PFSK-1 (cell line): Measurements from ENCODE around the gene SMC3. TPM values are rescaled to one million over a fixed set of nuclear protein-coding genes. Genes with fewer than 3 reads are reported as not detected.
A peak's percentile ranks its signal among the peaks of the same experiment; 100 is the strongest.

Source experiments
- FOXP2 ChIP-seq: optimal IDR thresholded peaks from 2 replicates; pipeline ENCODE3; 2011; ENCODE audit warnings: borderline replicate concordance, control low read depth, inconsistent platforms; ENCODE audit not compliant: insufficient read depth; ENCODE audit errors: extremely low read length, extremely low read depth
- POLR2AphosphoS5 ChIP-seq: IDR thresholded peaks from 2 replicates; pipeline ENCODE4 v1.6.1; 2012; ENCODE audit warnings: low read depth, mild to moderate bottlenecking, control low read depth, low read length, moderate library complexity
- SIN3A ChIP-seq: IDR thresholded peaks from 2 replicates; pipeline ENCODE4 v1.6.1; 2012; ENCODE audit warnings: mild to moderate bottlenecking, low read length, moderate library complexity, borderline replicate concordance; ENCODE audit not compliant: insufficient read depth
- TAF1 ChIP-seq: IDR thresholded peaks from 2 replicates; pipeline ENCODE4 v1.6.1; 2012; ENCODE audit warnings: low read length, control low read depth, borderline replicate concordance; ENCODE audit not compliant: insufficient read depth
- polyA plus RNA-seq: library from polyadenylated mRNA; unstranded; fragments of >200 nt; gene quantifications from one replicate; pipeline ENCODE4 v1.2.1, GENCODE V29; 2012; ENCODE audit warnings: low read depth, missing spikeins; ENCODE audit not compliant: insufficient read length
- TF ChIP-seq, protein P1 (sequence below), 2 experiments: IDR thresholded peaks; 2 replicates each; pipeline versions ENCODE4 v1.6.1 to v1.8.0; 2011 to 2012; ENCODE audit warnings: low read depth in 2 of 2, low read length in 2 of 2, control low read depth in 1 of 2, inconsistent platforms in 1 of 2, mild to moderate bottlenecking in 1 of 2, moderate library complexity in 1 of 2; ENCODE audit not compliant: insufficient read depth in 1 of 2

Gene SMC3
- polyA plus RNA-seq, result 19.1 TPM

DNA sequence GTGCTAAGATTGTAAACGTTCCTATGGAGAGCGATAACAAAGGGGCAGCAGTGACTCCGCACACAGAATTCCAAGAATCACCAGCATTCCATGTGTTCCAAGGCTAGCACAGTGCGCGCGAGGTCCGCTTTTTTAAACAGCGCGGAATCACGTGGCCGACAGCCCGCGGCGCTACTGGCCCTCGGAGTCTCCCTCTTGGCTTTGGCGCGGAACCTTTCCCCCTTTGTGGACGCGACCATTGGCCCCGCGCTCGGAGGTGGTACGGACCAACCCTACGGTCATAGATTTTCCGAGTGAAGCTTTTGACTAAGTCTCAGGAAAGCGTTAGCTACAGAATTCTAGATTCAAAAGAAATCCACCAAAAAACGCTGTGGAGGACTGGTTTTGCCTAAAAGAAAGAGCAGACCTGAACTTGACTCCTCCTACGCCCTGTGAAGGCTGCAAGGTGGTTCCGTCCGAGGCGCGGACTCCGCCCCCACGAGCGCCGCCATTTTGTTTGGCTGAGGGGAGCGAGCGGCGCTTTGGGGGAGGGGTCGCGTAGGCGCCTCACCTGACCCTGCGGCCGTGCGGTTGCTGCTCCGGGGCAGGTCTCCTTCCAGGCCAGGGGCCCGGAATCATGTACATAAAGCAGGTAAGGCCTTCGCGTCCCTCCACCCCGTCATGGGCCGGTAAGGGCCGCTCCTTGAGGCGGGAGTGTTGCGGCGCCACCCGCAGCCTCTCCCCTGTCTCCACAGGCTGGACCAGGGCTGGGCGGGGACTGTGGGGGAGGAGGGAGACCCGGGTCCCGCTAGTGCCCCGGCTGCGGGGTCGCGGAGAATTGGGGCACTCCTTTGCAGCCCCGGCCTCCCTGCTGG, at the start of gene SMC3:
TSS of gene SMC3 (plus strand) at position 495 of the 854 bp plus-strand sequence. CDS start at position 617, 122 bp downstream.
- TF ChIP-seq SIN3A (peak; percentile 91; the same call in 1 of the 2 replicates), POLR2AphosphoS5 (peak; percentile 84), FOXP2 (peak; percentile 13), TAF1 (peak; percentile 46; the same call in 1 of the 2 replicates)
- TF ChIP-seq, protein P1, sequence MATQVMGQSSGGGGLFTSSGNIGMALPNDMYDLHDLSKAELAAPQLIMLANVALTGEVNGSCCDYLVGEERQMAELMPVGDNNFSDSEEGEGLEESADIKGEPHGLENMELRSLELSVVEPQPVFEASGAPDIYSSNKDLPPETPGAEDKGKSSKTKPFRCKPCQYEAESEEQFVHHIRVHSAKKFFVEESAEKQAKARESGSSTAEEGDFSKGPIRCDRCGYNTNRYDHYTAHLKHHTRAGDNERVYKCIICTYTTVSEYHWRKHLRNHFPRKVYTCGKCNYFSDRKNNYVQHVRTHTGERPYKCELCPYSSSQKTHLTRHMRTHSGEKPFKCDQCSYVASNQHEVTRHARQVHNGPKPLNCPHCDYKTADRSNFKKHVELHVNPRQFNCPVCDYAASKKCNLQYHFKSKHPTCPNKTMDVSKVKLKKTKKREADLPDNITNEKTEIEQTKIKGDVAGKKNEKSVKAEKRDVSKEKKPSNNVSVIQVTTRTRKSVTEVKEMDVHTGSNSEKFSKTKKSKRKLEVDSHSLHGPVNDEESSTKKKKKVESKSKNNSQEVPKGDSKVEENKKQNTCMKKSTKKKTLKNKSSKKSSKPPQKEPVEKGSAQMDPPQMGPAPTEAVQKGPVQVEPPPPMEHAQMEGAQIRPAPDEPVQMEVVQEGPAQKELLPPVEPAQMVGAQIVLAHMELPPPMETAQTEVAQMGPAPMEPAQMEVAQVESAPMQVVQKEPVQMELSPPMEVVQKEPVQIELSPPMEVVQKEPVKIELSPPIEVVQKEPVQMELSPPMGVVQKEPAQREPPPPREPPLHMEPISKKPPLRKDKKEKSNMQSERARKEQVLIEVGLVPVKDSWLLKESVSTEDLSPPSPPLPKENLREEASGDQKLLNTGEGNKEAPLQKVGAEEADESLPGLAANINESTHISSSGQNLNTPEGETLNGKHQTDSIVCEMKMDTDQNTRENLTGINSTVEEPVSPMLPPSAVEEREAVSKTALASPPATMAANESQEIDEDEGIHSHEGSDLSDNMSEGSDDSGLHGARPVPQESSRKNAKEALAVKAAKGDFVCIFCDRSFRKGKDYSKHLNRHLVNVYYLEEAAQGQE (IDR thresholded peaks at IDR 0.05; ENCODE audit: insufficient read depth in 1 of 2, low read depth in 2 of 2, low read length in 2 of 2), result 0 out of 4 replicates have a peak, but pooled peaks of 1 of the 2 experiments have one; percentile 61

DNA sequence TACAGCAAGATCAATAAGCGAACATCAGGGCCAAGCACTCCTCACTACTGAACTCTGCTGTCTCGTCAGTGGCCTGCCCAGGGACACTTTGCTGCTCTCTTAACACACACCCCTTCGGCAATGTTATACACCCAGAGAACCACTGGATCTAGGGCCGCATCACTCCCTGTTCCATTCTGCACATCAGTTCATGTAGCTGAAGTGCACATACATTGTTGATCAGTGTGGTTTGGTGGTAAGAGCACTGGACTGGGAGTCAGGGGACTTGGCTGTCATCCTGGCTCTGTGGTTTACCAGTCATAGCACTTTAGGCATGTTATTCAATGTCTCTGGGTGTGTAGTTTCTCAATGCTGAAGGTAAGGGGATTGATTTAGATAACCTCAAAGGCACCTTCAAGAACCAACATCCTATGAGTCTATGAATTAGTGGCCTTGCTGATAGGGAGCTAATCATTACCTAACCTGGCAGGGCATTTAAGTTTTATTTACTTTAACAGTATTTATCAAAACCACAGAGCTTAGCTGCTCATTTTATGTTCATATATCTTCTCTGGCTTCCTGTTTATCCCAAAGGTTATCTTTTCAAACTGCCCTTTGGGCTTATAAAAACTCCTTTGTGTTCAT, 45.0 kb upstream of the SMC3 start:
- TF ChIP-seq POLR2AphosphoS5 (no peak), FOXP2 (no peak), SIN3A (no peak), TAF1 (no peak)
- TF ChIP-seq, protein P1 (IDR thresholded peaks at IDR 0.05; ENCODE audit: insufficient read depth in 1 of 2, low read depth in 2 of 2, low read length in 2 of 2), result no peak

DNA sequence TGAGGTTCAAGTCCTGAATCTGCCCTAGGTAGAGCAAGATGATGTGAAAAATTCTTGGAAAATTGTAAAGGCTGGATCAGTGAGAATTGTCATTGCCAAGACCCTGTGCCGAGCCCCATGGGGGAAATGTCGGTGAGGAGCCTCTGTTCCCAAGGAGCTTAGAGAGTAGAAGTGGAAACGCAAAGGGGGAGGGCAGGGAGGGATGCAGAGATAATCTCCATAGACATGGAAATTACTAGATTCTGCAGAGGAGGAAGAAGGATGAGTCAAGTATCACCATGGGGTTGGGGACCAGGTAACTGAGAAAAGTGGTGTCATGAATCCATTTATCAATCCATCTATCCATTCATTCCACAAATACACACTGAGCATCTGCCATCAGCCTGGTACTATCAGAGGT, 43.8 kb upstream of the SMC3 start:
- TF ChIP-seq FOXP2 (no peak), SIN3A (no peak), TAF1 (no peak), POLR2AphosphoS5 (no peak)
- TF ChIP-seq, protein P1 (IDR thresholded peaks at IDR 0.05; ENCODE audit: insufficient read depth in 1 of 2, low read depth in 2 of 2, low read length in 2 of 2), result no peak

DNA sequence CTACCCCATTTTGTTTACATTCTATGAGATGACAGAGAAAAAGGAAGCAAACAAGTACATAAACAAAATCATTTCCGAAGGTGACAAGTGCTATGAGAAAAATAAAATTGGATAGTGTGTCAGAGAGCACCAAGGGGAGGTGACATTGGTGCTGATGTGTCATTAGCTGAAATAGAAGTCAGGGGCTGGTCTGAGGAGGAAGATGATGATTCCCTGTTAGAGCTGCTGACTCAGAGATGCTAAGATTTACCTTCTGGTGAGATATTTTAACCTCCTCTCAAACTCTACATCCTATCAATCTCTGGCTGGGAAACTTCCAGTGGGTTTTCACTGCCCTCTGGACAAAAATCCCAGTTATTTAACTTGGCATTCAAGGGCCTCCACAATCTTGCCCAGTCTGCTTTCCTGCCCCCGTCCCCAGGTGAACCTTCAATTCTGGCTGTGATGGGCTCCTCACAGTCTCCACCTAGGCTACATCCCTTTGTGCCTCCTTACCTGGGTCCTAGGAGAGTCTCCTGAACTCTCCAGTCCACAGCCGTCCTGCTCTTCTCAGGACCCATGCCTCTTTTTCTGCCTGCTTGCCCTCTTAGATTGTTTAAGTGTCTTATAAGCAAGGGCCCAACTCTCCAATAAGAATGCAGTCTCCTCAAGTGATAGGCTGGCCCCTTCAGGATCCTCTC, 43.2 kb upstream of the SMC3 start:
- TF ChIP-seq FOXP2 (no peak), SIN3A (no peak), TAF1 (no peak), POLR2AphosphoS5 (no peak)
- TF ChIP-seq, protein P1 (IDR thresholded peaks at IDR 0.05; ENCODE audit: insufficient read depth in 1 of 2, low read depth in 2 of 2, low read length in 2 of 2), result no peak
